Measurements from ENCODE around the gene URM1. TPM values are rescaled to one million over a fixed set of nuclear protein-coding genes. Genes with fewer than 3 reads are reported as not detected.

The URM1 gene
- total RNA-seq, 1 experiment from 2014 or later = 46.6 TPM

DNA sequence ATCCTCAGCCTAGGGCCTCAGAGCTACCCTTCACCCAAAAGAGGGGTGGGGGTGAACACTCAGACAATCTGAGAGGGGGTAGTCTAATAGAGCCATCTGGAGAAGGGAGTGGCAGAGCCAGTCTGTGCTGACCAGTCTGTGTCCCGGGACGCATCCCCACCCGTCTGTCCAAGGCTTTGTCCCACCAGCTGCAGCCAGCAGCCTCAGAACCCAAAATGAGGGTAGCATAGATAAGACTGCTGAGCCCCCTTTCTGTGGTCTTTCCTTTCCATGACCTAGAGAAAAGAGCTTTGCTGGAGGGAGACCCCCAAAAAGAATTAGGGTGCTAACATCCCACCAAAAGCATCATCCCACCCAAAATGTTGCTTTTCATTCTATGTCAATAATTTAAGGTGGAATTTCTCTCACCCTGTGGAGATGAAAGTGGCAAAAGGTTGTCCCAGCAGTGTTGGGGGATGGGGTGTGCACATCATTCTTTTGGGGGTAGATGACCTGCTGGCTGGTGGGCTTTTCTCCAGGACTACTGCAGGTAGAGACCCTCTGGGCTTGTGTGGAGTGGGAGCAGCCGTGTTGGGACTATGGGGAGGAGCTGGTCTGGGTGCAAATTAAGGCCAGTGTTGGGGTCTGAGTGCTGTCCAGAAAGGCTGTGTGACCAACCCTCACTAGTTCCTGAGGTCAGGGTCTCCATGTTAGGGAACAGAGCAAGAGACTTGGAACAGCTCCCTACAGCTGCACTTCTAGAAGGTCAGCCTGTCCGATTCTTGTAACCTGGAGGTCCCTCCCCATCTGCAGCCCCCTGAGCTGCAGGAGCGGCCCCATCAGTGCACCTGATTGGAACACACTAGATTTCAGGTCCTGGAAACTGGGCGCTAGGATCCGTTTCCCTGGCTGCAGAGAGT, 19.9 kb downstream of the URM1 start:
- H2BK12ac ChIP-seq (ENCODE audit: insufficient read length, low read depth, low read length) = no peak overlapping the region
- no peak overlapping the region for H3T11ph ChIP-seq (ENCODE audit: low read length)
- H2BK20ac ChIP-seq (ENCODE audit: low read depth, low read length, poor library complexity, severe bottlenecking) = no peak overlapping the region
- no peak overlapping the region for H2AK5ac ChIP-seq (ENCODE audit: insufficient read length, low read length)
- peaks cover 0 to 3% of the 10 kb centered on the region in 2 experiments; a peak in 1 of 5 replicates for H3K9me3 Mint-ChIP-seq
- no peak overlapping the region for H2BK15ac ChIP-seq (ENCODE audit: low read depth, low read length)
- TF ChIP-seq, protein P1, sequence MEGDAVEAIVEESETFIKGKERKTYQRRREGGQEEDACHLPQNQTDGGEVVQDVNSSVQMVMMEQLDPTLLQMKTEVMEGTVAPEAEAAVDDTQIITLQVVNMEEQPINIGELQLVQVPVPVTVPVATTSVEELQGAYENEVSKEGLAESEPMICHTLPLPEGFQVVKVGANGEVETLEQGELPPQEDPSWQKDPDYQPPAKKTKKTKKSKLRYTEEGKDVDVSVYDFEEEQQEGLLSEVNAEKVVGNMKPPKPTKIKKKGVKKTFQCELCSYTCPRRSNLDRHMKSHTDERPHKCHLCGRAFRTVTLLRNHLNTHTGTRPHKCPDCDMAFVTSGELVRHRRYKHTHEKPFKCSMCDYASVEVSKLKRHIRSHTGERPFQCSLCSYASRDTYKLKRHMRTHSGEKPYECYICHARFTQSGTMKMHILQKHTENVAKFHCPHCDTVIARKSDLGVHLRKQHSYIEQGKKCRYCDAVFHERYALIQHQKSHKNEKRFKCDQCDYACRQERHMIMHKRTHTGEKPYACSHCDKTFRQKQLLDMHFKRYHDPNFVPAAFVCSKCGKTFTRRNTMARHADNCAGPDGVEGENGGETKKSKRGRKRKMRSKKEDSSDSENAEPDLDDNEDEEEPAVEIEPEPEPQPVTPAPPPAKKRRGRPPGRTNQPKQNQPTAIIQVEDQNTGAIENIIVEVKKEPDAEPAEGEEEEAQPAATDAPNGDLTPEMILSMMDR (conservative IDR thresholded peaks at IDR 0.05) = no peak
- peaks cover 16 to 32% (median 16%) of the 10 kb centered on the region in 3 experiments for H3K36me3 Mint-ChIP-seq (ENCODE audit: insufficient read depth in 1 of 3, low read depth in 3 of 3)
- H3K4me1 Mint-ChIP-seq = peaks cover 18 to 47% of the 10 kb centered on the region in 2 experiments
- H3K4me3 Mint-ChIP-seq = peak overlapping the region in 1 of 2 experiments; percentile 13; a peak in 2 of 5 replicates
- no peak overlapping the region for H3K27ac ChIP-seq (ENCODE audit: insufficient read length, low read depth, low read length)
- H2AFZ ChIP-seq (ENCODE audit: low read length) = no peak overlapping the region
- H3K79me1 ChIP-seq (ENCODE audit: insufficient read depth, low read depth, low read length, poor library complexity, severe bottlenecking) = no peaks in the 10 kb centered on the region
- H4K8ac ChIP-seq (replicated peaks; ENCODE audit: insufficient read length, low read depth, low read length) = no peak overlapping the region
- no peaks in the 10 kb centered on the region for H3K9me3 ChIP-seq (ENCODE audit: control insufficient read depth, low read depth, low read length)
- no peak overlapping the region for H3K18ac ChIP-seq (ENCODE audit: insufficient read length, low read depth, low read length)
- no peaks in the 10 kb centered on the region for H3K79me2 ChIP-seq (ENCODE audit: insufficient read depth, low read length)
- H3K23ac ChIP-seq (ENCODE audit: insufficient read length, low read depth, low read length) = no peak overlapping the region
- no peaks in the 10 kb centered on the region for H3K4me1 ChIP-seq (ENCODE audit: insufficient read depth, low read length)
- no CpG with 5 or more reads among the region's 8 CpGs for whole genome bisulfite sequencing (ENCODE audit: extremely low coverage, insufficient read length, low lambda C conversion rate)
- DNase-seq = no peak
- H3K27ac Mint-ChIP-seq = no peak overlapping the region
- H4K5ac ChIP-seq (ENCODE audit: insufficient read length, low read depth, low read length) = no peak overlapping the region
- peaks cover 97% of the 10 kb centered on the region for H3K27me3 Mint-ChIP-seq (ENCODE audit: low read depth)
- H3K9ac ChIP-seq (ENCODE audit: extremely low read depth, insufficient read length, low read length) = no peak overlapping the region
- H3K14ac ChIP-seq (ENCODE audit: insufficient read depth, low read length) = no peak overlapping the region
- H2BK120ac ChIP-seq (ENCODE audit: low read depth, low read length, poor library complexity, severe bottlenecking) = no peak overlapping the region
- H3K4ac ChIP-seq (ENCODE audit: low read depth, low read length) = no peak overlapping the region
- H3K4me2 ChIP-seq (ENCODE audit: insufficient read depth, insufficient read length, low read length) = no peak overlapping the region
- H4K20me1 ChIP-seq (ENCODE audit: control insufficient read depth, insufficient read depth, insufficient read length) = no peaks in the 10 kb centered on the region
- H3K23me2 ChIP-seq (ENCODE audit: insufficient read length, low read depth, low read length, poor library complexity, severe bottlenecking) = peaks cover 6% of the 10 kb centered on the region
- H4K91ac ChIP-seq (ENCODE audit: insufficient read length, low read depth, low read length) = no peak overlapping the region
- no peak overlapping the region for H3K56ac ChIP-seq (ENCODE audit: insufficient read length, low read depth, low read length)
- H2BK5ac ChIP-seq (ENCODE audit: insufficient read length, low read length) = no peak overlapping the region
- H3K27me3 ChIP-seq (ENCODE audit: insufficient read depth, low read length) = peaks cover 66% of the 10 kb centered on the region

Measured in H9 (cell line).